Astrocyte of the cerebellum (primary cell): Measurements from ENCODE around the gene WDR82.
A peak's percentile ranks its signal among the peaks of the same experiment; 100 is the strongest.

Experiments used
- DNase-seq: peaks from one replicate; pipeline ENCODE4 v3.0.0-alpha.2; 2011; ENCODE audit warnings: low read depth
- H3K4me3 ChIP-seq: 2 replicates; pipeline ENCODE4 v1.5.1; 2011; ENCODE audit warnings: mild to moderate bottlenecking, low read depth, low read length, moderate library complexity
- in situ Hi-C: cut with HindIII; loops from 2 replicates; pipeline ENCODE4 v1.10.0; 2017; ENCODE audit warnings: low sequenced_read_pairs
- TF ChIP-seq, protein P1 (sequence below): IDR thresholded peaks from 2 replicates; pipeline ENCODE4 v1.5.1; 2012; ENCODE audit warnings: low read length, low read depth, moderate library complexity, mild to moderate bottlenecking; ENCODE audit errors: missing control alignments

WDR82 gene

DNA sequence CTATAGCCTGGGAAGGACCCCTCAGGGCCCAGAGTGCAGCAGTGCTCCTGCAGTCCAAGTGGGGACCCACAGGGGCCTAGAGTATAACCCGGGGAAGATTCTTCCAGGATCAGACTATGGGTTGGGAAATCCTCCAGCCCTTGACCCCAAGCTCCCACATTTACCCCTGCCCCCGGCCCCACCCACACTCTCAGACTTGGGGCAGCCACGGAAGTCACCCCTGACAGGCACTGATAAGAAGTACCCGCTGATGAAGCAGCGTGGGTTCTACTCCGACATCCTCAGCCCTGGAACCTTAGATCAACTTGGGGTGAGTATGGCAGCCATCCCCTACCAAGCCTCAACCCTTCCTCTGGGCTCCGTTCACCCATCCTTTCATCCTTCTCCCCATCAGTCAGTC is 44.0 kb upstream of the WDR82 start:
- in situ Hi-C loops = no loop called here
- H3K4me3 ChIP-seq = no peak overlapping the region
- TF ChIP-seq, protein P1, sequence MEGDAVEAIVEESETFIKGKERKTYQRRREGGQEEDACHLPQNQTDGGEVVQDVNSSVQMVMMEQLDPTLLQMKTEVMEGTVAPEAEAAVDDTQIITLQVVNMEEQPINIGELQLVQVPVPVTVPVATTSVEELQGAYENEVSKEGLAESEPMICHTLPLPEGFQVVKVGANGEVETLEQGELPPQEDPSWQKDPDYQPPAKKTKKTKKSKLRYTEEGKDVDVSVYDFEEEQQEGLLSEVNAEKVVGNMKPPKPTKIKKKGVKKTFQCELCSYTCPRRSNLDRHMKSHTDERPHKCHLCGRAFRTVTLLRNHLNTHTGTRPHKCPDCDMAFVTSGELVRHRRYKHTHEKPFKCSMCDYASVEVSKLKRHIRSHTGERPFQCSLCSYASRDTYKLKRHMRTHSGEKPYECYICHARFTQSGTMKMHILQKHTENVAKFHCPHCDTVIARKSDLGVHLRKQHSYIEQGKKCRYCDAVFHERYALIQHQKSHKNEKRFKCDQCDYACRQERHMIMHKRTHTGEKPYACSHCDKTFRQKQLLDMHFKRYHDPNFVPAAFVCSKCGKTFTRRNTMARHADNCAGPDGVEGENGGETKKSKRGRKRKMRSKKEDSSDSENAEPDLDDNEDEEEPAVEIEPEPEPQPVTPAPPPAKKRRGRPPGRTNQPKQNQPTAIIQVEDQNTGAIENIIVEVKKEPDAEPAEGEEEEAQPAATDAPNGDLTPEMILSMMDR = no peak
- no peak for DNase-seq

DNA sequence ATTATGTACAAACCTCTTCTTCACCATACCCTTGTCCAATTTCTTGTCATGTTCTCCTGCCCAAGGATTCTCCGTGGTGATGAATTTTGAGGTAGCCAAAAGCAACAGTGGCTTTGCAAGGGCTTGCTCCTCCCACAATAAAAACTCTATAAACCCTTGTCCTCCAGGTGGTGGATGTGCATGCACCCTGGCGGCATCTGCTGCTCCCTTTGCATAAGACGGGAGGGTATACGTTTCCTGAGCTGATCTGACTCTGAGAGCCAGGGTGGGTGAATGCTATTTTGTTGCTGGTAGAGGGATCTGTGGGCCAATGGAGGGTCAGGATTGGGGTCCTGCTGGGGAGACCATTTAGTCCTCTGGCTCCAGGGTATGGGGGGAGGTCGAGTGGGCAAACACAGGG is 43.0 kb upstream of the WDR82 start:
- no peak overlapping the region for H3K4me3 ChIP-seq
- TF ChIP-seq, protein P1 = no peak
- in situ Hi-C loops = no loop called here
- DNase-seq = no peak

DNA sequence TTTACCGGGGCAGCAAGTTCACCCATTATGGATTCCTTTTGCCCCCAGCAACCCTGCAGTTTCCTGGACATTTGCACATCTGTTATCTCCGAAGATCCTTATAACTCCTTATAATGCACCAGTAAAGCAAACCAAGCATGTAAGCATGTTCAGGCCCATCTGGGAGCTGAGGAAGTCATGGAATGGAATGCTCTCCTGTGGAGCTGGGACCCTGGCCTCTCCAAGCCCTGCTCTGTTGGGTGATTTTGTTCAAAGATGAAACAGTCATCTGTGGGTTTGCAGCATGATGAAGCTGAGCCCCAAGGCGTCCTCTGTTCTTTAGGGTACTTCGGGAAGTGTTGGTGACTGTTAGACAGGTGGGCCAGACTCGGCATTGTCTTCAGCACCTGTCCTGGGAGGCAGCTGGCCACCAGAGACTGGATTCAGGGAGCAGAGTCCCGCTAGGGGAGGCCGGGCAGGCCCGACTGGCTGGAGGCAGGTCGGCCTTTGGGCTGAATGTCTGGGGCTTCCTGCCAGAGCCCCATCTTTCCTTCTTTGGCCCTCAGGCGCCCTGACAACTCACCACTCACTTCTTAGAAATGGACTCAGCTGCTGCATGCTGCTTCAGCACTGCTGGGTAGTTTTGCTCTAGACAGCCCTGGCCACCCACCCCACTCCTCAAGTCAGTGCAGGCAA is 41.6 kb upstream of the WDR82 start:
- H3K4me3 ChIP-seq = no peak overlapping the region
- in situ Hi-C loops = no loop called here
- TF ChIP-seq, protein P1 = no peak
- DNase-seq = no peak

DNA sequence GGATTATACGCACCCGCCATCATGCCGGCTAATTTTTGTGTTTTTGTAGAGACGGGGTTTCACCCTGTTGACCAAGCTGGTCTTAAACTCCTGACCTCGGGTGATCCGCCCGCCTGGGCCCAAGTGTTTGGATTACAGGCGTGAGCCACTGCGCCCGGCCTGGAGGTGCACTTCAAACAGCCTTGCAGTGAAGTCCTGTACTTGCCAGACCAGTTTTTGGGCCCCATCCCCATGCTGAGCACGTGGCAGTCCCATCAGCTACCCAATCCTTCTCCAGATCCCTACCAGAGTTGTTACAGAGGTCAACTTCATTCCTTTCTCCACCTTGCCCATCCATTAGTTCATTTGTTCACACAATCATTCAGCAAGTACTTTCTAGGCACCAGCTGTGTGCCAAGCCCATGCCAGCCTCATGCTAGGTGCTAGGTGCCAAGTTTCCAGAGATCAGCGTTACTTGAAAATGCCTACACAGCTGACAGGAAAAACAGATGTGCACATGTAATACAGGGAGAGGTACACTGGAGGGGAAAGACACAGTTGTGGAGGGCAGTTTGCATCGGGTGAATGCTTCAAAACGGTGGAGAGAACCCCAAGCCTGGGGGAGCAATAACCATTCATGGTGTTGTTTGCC is 39.9 kb upstream of the WDR82 start:
- no peak for DNase-seq
- H3K4me3 ChIP-seq = no peak overlapping the region
- in situ Hi-C loops = no loop called here
- TF ChIP-seq, protein P1 = no peak

DNA sequence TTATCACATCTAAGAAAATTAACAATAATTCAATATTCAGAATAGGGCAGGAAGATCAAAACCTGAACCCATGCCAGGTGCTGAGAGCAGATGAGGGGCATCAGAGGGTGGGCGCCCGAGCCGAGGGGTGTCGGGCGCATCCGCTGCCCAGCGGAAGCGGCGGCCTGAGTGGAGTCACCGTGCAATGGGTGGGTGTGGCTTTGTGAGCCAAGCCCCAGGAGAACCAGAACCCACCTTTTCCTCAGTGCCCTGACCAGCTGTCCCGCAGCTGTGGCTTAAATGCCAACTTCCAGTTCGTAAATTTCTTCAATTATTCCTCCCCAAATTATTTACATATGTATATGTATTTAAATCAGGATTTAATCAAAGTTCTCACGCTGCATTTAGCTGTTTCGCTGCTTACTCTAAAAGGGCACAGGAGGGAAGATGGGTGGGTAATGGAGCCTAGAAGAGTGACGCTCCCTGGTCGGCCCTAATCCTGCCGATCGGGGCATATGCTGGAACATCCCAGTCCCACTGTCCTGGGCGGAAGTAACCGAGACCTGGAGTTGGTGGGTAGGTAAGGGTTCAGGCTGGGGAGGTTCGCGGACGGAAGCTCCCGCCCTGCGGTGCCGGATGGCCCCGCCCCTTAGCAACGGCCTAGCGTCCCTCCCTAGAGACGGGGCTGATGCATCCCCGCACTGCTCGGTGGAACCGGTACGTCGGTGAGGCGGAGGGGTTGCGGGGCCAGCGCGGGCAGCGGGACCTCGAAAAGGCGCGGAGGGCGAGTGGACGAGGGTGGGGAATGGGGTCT is 39.0 kb upstream of the WDR82 start:
- in situ Hi-C loops = no loop called here
- H3K4me3 ChIP-seq = peak overlapping the region; percentile 23
- no peak for DNase-seq
- TF ChIP-seq, protein P1 = no peak

DNA sequence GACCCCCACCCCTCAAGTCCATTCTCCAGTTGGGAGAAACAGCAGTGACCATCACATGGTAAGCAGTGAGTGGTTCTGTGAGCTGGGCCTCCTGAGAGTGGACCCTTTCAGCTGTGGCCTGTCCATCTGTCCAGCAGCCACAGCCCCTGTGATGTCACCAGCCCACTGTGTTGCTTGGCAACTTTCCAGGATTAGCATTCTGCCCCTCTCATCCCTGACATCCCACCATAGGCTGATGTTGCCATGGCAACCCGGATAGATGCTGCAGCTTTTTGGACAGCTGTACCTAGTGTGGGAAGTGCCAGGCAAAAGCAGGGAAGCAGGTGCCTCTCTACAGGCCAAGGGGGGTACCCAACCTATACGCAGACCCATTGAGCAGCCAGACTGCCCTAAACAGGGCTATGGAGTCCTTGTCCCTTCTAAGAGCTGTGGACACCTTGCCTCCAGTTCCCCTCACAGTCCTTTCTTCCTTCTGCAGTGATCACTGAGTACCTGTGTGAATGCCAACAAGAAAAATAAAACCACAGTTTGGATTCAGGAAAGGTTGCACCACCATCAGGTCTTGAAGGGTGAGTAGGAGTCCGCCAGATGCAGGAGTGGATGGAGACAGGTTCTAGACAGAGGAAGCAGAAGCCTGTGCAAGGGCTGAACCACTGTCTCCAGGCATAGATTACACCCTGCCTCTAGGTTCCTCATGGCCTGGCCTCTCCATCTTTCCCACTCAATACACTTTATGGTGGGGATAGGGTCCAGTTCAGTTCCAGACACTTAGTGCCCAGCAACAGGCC is 37.7 kb upstream of the WDR82 start, which contains the start of gene DNAH1:
DNAH1 (plus strand) TSS at position 343 of the 788 bp plus-strand sequence. CDS start 6,124 bp downstream, outside the sequence.
- TF ChIP-seq, protein P1 = no peak
- no peak within 1 kb of the TSS for H3K4me3 ChIP-seq
- in situ Hi-C loops = no loop called here

More for the DNA sequence above, 37.7 kb upstream of the WDR82 start, which contains the start of gene DNAH1:
- no peak for DNase-seq
